GM21528 (cell line): ENCODE results near the gene SNTG2.
"Not testable (repeated sequence)": the region's sequence is repeated elsewhere in the genome, so short reads cannot be mapped to it uniquely, and the experiment has no call there.

Experiments
- ATAC-seq: cut with Tn5 transposase; IDR thresholded peaks from one replicate; pipeline ENCODE4 v1.9.1; 2021; ENCODE audit warnings: mild to moderate bottlenecking, moderate library complexity; ENCODE audit not compliant: unreplicated experiment, low FRiP score

SNTG2 gene

DNA sequence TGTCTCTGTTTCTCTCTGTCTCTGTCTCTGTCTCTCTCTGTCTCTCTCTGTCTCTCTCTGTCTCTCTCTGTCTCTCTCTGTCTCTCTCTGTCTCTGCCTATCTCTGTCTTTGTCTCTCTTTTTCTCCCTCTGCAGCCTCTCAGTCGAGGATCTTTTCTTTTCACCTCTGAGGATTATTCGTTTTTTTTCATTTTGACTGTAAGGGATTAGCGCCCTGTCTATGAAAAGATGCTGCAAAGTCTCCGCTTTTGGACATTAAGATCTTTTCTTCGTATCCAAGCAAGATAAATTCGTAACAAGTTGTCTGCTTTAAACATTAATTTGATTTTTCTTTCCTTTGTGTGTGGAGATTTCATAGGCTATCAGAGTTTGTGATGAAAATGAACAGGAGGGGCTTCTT lies 271.4 kb downstream of the SNTG2 start:
- ATAC-seq, result no peak

DNA sequence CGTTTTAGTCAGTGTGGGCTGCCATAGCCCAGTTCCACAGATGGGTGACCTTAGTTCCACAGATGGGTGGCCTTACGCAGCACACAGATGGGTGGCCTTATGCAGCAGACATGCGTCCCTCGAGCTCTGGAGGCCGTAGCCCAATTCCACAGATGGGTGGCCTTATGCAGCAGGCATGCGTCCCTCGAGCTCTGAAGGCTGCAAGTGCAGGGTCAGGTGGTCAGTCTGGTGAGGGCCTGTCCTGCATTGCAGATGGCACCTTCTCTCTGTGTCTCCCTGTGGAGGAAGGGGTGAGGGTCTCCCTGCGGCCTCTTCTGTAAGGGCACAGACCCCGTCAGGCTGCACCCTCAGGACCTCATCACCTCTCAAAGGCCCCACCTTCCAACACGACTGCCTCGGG lies 273.1 kb downstream of the SNTG2 start:
- no peak for ATAC-seq

DNA sequence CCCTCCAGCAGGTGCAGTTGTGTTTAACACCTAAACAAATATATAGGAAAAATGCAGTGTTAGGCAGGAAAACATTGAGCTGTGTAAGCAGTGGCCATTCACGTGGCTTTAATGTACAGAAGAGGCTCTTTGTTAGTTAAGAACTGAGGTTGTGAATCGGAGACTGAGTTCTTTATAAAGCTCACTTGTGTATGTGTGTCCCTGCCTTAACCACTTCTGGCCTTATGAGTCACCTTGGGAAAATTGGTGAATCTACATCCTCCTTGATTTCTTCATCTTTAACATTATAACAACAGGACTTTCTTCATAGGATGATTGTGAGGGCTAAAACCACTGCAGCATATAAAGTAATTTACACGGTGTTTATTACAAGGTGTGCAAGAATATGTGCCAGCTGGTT lies 274.3 kb downstream of the SNTG2 start:
- no peak for ATAC-seq

DNA sequence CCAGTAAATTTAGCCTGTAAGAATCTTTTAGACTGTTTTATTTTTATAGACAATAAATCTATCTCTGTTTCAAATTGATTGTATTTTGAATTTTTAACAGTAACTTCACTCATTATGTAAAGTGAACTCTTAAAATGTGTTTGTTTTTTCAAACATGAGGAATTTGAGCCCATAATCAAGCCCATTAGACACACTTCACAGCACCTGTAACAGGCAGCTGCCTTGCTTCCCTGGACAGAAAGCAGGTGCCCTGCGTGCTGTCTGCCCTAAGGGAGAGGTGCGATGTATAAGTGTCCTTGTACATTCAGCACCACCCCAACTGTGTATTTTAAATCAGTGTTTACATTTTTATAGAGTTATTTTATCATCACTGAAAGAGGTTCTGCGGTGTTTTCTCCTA lies 276.1 kb downstream of the SNTG2 start:
- ATAC-seq, result no peak

DNA sequence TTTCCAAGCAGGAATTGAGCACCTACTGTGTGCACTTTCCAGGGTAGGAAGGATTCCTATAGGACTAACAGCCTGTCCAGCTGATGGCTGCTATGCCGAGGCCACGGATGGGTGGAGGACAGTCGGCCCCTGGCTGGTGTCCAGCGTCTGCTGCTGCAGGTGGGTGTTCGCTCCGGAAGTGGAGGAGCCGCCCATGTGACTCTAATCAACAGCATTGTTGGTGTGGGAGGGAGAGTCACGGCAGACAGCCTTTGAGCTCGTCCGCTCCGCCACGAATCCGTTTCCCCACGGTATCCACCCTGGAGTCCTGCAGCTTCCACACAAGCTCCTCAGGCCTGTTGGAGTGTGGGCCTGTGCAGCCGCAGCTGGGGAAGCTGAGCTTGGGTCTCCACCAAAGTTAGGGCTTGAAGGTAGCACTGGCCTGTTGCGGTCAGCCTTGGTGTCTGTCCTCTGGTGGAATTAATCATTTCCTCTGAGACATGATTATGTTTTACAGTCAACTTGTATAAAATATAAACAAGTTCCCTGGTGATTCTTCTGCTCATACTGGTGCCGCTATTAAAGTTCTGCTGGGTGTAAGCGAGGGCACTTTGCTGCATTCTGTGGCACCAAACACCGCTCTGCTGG lies 276.7 kb downstream of the SNTG2 start:
- ATAC-seq, result no peak

DNA sequence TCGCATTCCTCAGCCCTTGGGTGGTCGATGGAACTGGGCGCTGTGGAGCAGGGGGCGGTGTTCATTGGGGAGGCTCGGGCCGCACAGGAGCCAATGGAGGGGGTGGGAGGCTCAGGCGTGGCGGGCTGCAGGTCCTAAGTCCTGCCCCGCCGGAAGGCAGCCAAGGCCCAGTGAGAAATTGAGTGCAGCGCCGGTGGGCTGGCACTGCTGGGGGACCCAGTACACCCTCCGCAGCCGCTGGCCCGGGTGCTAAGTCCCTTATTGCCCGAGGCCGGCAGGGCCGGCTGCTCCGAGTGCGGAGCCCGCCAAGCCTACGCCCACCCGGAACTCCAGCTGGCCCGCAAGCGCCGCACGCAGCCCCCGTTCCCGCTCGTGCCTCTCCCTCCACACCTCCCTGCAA lies 278.9 kb downstream of the SNTG2 start:
- not testable (repeated sequence) for ATAC-seq

DNA sequence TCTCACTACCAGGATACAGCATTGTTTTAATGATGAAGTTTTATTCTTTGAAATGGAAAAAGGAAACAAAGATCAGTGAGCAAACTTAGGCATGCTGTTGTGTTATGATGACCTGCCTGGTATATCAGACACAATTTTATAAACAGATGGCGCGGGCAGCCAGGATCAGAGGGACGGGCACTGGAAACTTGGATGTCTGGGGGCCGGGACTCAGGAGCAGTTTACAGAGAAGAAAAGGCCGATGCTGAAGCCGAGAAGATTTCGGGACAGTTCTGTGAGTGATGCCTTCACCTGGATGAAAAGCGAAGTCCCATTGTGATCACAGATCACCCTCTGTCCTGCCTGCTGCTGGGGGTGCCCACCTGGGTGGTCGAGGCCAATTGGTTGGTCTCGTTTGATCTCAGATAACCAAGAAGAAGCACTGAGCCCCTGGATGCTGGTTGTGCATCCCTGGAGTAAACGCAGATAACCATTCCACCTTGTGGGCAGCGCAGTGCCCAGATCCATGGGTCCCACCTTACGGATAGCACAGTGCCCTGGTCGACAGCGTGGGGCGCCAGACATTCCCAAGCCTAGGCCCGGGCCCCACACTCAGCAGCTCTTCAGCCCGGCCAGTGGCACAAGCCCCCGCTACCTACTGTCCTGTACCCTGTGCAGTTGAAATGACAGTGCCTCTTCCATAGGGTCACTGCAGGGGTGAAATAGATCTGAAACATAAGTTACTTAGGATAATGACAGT lies 279.7 kb downstream of the SNTG2 start:
- no peak for ATAC-seq

DNA sequence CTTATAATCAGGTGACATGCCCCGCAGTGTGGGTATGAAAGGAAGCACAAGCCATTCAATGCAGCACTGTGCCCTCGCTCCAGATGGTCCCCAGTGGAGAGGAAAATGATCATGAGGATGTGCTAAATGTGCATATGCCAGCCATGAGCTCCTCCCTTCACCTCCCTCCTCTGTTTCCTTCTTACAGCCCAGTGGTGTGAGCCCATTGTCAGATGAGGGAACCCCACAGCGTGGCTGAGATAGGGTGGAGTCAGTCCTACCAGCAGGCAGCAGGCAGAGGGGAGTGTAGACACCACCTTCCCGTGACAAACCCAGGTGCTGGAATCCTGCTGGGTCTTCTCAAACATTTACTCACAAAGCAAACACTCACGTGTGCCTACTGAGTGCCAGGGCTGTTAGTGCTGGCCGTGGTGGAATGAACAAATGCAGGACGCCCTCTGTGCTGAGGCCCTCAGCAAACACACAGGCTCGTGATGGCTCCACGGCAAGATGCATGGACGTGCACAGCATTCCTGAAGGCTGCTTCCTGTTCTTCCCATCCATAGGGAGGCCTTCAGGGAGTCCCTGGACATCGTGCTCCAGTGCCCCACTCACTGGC lies 280.9 kb downstream of the SNTG2 start:
- ATAC-seq, result no peak

DNA sequence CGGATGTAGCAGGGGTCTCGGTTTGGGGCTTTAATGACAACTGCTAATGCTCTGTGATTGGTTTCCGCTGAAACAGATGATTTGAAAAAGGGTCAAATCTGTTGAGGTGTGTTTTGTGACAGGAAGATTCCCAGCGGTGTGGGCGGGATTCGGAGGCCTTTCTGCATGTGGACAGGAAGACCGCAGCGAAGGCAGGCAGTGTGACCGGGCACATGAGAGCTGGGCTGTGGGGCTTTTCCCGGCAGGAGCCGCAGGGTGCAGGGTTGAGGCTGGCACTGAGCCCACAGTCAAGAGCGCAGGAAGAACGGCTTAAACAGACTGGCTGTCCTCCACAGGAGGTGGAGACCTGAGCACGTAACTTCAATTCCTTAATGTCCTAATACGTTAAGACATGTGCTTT lies 282.6 kb downstream of the SNTG2 start:
- no peak for ATAC-seq

DNA sequence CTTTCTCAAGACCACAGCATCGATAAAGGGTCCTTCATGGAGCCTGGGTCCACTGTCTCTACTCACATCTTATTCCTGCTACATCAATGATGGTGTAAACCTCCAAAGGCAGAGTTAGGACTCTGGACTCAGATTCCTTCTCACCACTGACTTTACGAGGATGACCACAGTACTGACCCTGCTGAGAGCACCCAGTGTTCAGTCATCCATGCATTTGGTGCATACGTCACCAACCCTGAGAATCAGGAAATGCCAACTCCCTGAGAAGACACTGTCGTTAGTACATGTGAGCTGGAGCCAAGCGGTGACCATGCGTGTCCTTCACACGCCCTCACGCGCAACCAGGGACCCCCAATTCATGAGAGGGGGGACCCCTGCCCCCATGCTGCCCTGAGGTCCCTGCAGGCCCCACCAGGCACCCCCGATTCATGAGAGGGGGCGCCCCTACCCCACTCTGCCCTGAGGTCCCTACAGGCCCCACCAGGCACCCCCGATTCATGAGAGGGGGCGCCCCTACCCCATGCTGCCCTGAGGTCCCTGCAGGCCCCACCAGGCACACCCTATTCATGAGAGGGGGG lies 284.2 kb downstream of the SNTG2 start:
- no peak for ATAC-seq

DNA sequence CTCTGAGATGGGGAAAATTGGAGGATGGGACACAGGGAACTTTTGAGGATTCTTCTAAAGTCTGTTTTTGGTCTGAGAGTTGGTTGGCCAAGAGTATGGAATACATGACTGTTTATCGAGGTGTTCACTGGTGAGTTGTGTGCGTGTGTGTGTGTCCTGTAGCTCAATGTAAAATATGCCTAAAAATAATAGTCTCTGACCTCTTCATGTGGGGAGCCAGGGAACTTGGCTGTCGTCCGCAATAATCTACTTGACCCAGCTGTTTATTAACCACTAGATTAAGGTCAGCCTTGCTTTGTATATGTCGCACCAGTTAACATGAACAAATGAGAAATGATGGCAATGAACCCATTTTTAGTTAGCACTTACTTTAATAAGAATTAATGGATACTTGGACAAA lies 285.2 kb downstream of the SNTG2 start:
- no peak for ATAC-seq

DNA sequence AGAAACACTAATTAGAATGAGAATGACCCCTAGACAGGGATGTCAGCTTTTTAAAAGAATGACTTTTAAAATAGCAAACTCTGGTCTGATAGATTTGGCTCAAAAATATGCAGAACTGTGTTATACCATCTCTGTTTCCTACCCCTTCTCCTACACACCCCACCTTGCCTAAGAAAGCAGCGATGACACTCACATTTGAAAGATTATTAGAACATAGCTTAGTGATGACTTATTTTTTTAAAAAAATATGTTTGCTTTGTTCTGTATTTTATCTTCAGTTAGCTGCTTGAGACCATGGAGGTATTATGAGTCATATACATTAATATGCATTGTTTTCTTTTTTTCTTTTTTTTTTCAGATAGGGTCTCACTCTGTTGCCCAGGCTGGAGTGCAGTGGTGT lies 286.0 kb downstream of the SNTG2 start:
- ATAC-seq, result no peak

DNA sequence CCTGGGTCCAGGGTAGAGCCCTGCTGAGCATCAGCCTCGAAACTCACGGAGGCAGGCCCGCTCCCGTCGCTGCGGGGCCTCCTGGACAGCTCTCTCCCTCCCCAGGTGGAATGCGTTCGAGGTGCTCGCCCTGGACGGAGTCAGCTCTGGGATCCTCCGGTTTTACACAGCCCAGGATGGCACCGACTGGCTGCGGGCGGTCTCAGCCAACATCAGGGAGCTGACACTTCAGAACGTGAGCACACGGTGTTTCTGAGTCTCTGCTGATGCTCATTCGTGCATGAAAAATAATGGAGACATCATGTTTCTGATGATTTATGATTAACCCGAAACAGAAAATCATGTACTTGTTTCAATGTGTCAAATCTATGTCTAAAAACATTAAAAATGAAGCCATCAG lies 287.1 kb downstream of the SNTG2 start:
- ATAC-seq, result no peak

DNA sequence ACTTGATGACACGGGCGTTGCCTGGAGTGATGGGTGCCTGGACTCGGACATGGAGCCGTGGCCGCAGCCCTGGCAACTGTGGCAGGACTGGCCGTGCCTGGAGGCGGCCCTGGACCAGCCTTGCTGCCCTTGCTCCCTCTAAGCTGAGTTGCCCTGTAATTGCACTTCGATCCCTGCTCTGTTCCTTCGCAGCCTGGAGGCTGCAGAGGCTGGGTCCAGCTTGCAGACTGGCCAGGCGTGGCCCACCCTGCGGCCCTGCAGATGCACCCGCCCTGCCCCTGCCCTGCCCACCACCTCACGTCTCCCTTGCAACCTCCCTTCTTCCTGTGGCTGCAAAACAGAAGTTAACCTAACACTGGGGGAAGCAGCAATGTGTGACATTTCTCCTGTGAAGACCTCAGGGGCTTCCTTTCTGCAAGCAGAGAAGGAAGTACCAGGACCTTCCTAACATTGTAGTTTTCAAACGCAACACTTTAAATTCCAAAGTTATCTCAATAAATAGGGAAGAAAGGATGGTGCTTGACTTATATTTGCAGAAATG lies 288.0 kb downstream of the SNTG2 start:
- ATAC-seq, result no peak

DNA sequence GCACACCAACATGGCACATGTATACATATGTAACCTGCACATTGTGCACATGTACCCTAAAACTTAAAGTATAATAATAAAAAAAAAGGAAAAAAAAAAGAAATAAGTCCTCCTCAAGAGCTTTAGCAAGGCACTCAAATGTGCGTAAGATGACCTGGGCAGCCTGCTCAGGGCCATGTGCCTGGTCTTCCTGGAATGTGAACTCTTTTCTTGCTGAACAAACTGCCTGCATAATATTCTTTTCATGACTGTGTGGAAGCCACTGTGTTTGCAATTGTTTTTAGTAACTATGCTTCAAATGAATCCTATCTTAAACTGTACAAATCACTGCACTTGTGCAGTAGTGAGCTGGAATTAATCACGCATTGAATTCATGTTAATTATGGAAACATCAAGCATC lies 294.5 kb downstream of the SNTG2 start:
- ATAC-seq, result no peak

DNA sequence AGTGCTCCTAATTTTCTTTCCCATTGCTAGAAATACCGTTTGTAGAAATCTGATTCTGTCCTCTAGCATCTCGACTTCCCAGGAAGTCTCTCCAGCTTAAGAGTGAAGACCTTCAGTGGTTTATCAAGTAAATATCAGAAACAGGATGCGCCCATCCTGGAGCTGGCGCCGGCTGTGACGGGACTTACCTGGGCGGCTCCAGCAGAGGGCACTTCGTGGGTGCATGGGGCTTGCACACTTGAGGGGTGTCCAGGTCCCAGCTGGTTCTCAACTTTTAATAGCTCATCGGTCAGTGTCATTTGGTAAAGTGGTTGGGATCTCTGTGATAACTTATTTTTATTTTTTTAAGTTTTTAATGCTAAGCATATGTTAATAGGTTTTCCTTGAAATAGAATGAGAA lies 295.6 kb downstream of the SNTG2 start:
- no peak for ATAC-seq

DNA sequence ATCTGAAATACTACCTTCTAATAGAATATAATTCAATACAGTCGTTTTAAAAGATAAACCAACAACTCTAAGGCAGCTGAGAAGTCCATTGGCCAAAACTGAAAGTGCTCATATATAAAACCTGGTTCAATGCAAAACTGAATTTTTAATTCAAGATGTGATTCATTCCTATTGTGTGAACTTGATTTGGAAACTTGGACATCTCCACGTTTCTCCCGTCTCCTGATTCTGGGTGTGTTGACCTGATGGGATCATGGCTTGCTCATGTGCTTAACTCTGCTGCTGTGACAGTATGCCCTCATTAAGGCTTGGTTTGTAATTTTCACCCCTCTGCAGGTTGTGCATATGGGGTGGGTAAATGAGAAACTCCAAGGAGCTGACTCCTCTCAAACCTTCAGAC lies 296.3 kb downstream of the SNTG2 start:
- no peak for ATAC-seq

DNA sequence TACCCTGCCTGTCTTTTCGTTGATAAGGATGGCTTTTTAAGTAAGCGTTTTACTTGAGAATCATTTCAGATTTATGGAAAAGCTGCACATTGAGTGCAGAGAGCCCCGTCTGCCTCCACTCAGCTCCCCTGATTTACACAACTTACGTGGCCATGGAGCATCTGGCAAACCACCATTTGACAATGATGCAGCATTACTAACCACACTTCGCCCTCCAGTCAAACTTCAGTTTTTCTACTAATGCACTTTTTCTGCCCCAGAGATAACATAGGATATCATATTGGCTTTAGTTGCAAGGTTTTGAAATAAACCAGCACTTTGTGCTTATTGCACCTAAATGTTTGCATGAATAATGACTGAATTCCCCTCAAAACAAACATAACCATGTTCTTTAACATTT lies 297.5 kb downstream of the SNTG2 start:
- ATAC-seq, result no peak

DNA sequence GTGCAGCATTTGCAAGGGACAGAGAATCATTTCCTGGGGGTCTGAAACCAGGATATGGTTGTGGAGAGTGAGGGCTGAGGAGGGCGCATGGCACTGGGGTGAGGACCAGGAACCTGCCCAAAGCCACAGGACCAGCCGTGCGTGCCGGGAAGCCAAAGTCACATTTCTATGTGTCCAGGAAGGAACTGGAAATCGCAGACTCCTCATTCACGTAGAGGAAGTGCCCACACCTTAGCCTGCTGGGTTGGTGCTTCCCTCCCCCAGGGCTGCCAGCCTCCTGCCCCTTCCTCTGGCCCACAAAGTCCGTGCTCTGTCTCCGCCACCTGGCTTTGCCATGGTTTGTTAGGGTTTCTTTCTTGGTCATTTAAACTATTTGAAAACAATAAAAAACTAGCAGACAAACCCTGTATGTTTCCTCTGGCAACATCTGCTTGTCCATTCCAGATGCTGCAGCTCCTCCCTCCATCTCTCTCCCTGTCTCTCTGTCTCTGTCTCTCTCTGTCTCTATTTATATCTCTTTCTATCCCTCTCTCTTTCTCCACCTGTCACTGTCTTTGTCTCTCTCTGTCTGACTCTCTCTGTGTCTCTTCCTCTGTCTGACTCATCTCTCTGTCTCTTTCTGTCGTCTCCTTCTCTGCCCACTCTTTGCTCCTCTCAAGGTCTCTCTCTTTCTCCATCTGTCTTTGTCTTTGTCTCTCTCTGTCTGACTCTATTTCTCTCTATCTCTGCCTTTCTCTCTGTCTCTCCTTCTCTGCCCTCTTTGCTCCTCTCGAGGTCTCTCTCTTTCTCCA lies 299.4 kb downstream of the SNTG2 start:
- ATAC-seq, result no peak

DNA sequence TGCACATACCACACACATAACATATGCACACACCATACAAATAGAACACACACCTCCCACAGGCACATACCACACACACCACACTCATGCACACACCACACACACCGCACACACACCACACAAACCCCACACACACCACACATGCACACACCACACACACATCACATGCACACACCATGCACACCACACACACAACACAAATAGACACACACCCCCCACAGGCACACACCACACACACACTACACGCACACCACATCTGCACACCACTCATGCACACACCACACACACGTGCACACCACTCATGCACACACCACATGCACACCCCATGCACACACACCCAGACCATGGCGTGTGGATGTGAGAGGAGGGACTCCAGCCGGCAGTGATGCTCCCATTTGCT lies 300.9 kb downstream of the SNTG2 start:
- no peak for ATAC-seq

DNA sequence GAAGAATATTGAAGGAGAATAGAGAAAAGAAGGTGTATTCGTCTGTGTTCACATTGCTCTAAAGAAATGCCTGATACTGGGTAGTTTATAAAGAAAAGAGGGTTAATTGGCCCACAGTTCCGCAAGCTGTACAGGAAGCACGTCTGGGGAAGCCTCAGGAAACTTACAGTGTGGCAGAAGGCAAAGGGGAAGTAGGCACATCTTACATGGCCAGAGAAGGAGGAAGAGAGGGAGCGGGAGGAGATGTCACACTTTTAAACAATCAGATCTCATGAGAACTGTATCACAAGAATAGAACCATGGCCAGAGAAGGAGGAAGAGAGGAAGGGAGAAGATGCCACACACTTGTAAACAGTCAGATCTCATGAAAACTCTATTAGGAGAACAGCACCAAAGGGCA lies 303.0 kb downstream of the SNTG2 start:
- no peak for ATAC-seq
